Stimulated activated naive CD8-positive, alpha-beta T cell treated with anti-CD3 and anti-CD28 coated beads, Interleukin-15, Interleukin-2, amounts not matched to agents 100 U/mL and 50 U/mL, for 24 hours (primary cell): ENCODE results near the gene CD244.
"Not testable (repeated sequence)": the region's sequence is repeated elsewhere in the genome, so short reads cannot be mapped to it uniquely, and the experiment has no call there.

Experiments
- ATAC-seq: fragments of 150-1000 bp; cut with Tn5 transposase; one replicate; pipeline ENCODE4 v1.10.0; 2021
- DNase-seq: peaks from one replicate; pipeline ENCODE4 v3.0.0; 2021

Gene CD244

DNA sequence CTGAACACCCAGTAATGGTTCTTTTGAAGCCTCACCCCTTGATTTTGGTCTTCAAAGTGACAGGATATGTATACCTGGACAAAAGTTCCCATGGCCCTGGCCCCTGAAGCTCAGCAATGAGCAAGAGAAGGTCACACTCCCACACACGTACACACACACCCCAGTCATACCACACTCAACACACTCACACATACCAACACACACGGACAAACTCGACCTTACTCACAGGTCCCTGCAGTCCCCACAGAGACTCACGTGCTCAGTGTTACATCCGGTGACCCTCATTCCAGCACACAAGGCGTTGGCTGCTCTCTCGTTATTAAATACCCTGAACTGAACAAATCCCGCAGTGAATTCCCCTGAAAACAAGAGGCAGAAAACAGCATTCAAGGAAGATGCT lies 16.4 kb upstream of the CD244 start:
- DNase-seq (no peak), ATAC-seq (peak; percentile 44)

- ATAC-seq (no peak), DNase-seq (no peak)
These were observed 14.5 kb upstream of the CD244 start for GRCh38 chr1:160877221-160877620.

- no peak for DNase-seq
- ATAC-seq: no peak
These were observed 13.6 kb upstream of the CD244 start for GRCh38 chr1:160876311-160876710.

DNA sequence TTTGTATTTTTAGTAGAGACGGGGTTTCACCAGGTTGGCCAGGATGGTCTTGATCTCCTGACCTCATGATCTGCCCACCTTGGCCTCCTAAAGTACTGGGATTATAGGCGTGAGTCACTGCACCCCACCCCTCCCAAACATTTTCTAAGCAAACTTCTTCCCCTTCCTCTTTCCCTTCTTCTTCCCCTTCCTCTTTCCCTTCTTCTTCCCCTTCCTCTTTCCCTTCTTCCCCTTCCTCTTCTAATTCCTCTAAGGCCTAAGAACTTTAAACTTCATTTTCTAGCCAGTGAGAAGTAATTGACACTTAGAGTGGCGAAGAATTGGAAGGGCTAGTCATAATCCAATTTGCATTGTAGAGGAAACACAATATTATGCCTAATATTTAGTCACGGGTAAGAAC lies 12.9 kb upstream of the CD244 start:
- not testable (repeated sequence) for DNase-seq, ATAC-seq

DNA sequence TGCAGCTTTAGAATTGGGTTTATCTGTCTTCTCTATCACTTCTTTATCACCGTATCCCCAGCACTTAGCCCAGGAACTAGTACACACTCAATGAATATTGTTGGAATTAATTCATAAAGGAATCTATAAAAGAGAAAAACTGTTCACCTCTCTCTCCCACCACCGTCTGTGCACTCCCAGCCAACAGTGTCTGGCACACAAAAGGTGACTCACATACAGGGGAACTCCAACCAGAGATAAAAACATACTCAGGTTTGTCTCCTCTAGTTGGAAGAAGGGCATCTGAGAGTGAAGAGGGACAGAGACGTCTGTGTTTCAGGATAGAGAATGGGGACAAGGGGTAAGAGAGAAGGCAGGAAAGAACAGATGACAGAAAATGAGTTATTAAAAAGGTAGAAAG lies 12.2 kb upstream of the CD244 start:
- DNase-seq (no peak), ATAC-seq (peak; percentile 90)

- DNase-seq: no peak
- ATAC-seq: no peak
These were observed 5.5 kb upstream of the CD244 start for GRCh38 chr1:160868141-160868540.

GRCh38 chr1:160867651-160868050 lies 5.0 kb upstream of the CD244 start:
- not testable (repeated sequence) for ATAC-seq, DNase-seq

DNA sequence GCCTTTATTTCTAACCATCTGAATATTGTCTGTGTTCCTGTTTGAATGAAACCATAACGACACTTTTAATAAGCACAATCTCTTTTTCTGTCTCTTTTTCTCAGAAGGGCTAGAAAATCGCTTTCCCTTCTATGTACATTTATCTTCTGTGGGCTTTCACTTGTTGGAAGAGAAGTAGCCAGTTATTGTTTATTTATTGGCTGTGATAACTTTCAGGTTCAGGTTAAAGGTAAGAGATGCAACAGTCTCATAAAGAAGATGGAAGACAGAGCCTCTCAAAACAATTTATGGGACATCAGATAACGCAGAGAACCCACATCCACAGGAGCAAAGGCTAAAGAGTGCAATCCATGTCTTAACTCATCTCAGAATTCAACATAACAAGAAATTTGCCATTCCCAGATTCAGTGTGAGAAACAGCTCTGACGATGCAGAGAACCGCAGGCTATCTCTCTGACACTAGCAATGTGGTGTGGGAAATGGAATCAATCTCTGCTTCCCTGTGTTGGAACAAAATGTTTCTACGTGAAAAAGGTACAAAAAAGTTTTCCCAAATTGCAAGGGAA lies 4.1 kb upstream of the CD244 start:
- ATAC-seq (no peak), DNase-seq (no peak)

DNA sequence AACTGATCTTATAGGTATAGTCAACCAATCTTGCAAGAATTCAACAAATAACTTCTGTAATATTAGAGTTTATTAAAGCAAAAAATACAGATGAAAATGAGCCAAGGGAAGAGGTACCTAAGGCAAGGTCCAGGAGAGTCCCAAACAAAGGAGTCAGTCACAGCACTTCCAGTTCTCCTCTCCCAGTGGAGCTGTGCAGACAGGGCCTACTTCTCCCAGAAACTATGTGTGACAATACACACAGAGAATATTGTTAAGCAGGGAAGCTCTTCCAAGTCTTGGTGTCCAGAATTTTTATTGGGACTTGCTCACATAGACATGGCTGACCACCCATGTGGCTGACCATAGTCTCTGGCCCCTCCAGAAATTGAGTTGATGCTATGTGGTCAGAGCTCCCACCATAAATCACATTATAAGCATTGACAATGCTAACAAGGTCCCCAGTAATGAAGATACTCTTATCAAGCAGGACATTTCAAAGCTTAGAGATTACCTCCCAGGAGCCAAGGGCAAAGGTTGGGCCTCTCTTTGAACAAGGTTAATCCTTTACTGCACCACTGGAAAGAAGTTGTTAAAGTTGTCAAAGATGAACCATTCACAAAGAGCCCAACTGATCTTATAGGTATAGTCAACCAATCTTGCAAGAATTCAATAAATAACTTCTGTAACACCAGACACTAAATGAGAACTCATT lies 3.5 kb upstream of the CD244 start:
- no peak for DNase-seq
- ATAC-seq: no peak

DNA sequence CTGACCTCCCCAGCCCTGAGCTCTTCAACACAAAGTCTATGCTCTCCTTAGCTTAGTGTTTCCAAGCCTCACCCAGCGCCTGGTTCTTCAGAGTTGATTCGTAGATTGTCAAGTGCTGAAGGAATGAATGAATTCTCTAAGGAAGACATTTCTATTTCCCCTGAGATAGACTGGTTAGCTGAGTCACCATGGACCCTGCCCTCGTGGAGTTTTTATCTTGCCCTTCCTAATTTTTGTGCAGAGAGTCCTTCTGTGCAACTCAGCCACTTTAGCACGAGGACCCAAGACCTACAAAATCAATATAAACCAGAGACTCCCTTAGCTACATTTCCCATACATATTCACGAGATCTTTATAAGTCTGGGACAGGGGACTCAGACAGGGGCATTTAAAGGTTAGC lies 2.6 kb upstream of the CD244 start:
- no peak for DNase-seq
- ATAC-seq: no peak

DNA sequence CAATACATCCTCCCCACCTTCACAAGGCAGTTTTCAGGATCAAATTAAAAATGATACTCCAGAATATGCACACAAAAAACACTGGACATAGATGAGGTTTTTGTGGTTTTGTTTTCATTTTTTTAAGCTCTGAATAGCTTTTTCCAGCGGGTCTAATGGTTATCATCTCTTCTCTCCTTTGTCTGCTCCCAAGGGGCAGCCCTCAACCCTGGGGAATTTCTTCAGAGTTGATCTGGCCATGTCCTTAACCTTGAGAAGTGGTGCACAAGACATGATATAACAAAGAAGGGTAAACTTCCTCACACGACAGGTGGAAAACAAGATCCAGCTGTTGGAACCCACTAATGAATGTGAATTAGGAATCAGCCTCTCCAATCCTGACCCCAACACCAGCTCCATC lies 1.5 kb upstream of the CD244 start:
- DNase-seq: no peak
- no peak for ATAC-seq

DNA sequence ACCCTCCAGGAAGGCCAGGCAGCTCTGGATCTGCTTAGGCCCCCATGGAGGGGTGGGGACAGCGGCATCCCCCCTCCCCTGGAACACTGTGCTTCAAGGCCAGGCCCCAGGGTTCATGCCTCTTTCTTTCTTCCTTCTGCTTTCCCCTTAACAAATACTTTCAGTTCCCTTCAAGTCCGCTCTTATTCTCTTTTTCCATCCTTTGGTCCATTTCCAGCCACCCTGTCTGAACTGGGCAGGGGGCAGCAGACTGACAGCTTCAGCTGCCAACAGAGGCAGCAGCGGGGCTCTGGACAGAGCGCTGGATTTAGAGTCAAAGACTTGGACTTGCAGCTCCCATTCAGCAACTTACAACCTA lies 1.1 kb upstream of the CD244 start:
- ATAC-seq (no peak), DNase-seq (no peak)

- ATAC-seq: peak; percentile 7
- DNase-seq: no peak
These were observed 530 bp upstream of the CD244 start for GRCh38 chr1:160863061-160863773.

GRCh38 chr1:160860840-160861505 lies 1.7 kb downstream of the CD244 start:
- no peak for DNase-seq
- ATAC-seq: no peak

GRCh38 chr1:160859166-160859565 lies 3.5 kb downstream of the CD244 start:
- no peak for ATAC-seq

GRCh38 chr1:160858507-160858906 lies 4.2 kb downstream of the CD244 start:
- ATAC-seq: no peak
- DNase-seq: no peak

More at GRCh38 chr1:160859166-160859565, 3.5 kb downstream of the CD244 start:
- DNase-seq: no peak

DNA sequence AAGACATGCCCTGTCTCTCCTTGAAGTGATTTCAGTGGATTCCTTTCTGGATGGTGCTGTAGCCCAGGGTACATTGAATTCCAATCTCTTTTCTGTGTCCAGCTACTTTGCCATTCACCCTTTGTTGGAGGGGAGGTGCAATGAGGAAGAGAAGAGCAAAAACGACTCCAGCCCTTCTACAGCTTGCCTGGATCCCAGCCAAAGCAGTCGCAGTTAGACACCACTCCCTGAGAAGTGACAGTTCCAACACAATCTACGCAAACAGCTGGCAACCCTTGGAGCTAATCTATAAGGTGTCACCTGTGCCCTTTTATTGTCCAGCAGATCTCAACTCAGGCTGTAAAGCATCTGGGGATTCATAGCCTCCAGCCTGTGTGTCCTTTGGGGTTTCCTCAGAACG lies 4.6 kb downstream of the CD244 start:
- ATAC-seq: no peak

DNA sequence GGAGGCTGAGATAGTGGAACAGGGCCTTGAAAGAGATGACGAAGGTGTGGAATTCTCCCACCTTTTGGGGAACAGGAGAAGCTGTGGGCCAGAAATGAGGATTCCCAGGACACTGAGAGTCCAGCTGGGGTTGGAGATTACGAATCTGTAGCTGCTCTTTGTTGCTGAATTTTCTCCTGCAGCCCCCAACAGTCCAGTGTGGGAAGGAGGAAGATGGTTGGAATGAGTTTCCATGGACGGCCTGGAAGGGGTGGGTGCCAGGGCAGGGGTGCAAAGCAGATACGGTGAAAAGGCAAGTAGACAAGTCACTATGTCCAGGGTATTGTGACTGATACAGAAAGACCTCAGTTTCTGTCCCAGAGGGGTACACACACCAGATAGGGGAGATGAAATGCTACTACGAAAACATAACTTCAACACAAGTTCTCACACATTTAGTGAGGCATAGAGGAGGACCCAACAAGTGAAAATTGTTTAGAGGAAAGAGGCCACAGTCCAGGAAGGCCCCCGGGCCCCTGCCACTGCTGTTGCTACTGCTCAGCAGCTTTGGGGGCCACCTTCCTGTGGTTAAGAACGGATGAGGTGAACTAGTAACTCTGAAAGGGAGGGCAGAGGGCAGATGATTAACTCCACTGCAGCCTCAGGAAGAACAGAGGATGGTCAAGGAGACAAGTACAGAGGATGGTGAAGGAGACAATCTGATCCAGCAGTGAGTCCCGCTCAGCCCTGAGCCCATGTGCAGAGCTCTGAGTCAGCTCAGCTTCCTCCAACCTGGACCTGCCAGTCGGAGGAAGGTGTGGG lies 7.3 kb downstream of the CD244 start:
- DNase-seq: peak; percentile 45
- peak; percentile 61 for ATAC-seq

More for the DNA sequence above, 4.6 kb downstream of the CD244 start:
- no peak for DNase-seq

DNA sequence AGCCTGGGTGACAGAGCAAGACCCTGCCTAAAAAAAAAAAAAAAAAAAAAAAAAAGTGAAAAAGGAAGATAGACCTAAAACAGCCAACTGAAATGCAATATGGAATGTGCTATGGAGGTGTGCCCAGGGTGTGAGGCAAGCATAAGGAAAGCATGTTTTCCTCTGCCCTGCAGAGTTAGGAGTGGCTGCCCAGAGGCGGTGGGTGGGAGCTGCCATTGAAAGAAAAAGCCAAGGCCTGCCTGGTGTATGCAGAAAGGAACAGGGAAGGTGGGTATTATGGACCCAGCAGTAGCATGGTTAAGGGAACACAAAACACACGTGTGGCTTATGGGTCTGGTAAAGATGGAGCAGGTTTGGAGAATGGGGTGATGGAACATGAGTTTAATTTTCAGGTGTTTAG lies 8.9 kb downstream of the CD244 start:
- DNase-seq: no peak
- no peak for ATAC-seq

- DNase-seq (no peak), ATAC-seq (no peak)
These were observed 9.7 kb downstream of the CD244 start for GRCh38 chr1:160853014-160853413.

- no peak for ATAC-seq
- DNase-seq: no peak
These were observed 11.7 kb downstream of the CD244 start for GRCh38 chr1:160850993-160851392.

DNA sequence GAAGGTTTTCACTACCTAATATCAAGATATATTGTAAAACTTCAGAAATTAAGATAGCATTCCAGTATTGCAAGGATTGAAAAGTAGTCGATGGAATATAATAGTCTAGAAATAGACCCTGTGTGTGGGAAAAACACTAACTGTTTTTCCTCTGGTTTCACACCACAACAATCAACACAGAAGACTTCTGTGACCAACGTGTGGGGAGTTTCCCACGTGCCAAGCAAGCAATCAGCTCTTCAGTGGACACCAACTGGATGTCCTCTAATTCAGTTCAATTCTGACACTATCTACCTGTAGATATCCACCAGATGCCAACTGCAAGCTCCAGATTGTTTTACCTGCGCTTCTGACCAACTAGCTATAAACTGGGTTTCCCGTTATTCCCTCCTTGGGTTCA lies 12.1 kb downstream of the CD244 start:
- ATAC-seq: no peak
- no peak for DNase-seq
